Measurements from ENCODE around the gene RLN2. TPM values are rescaled to one million over a fixed set of nuclear protein-coding genes. Genes with fewer than 3 reads are reported as not detected.
A peak's percentile ranks its signal among the peaks of the same experiment; 100 is the strongest.

The RLN2 gene
- total and polyA plus RNA-seq, 8 donors, result 0.26 to 0.69 (median 0.46) TPM; not detected in 3

GRCh38 chr9:5286262-5286661, 18.3 kb downstream of the RLN2 start:
- no peak for DNase-seq
- H3K36me3 ChIP-seq, result no peaks in the 10 kb centered on the region
- H3K27ac ChIP-seq, result no peak overlapping the region
- no peak for ATAC-seq
- FAIRE-seq, result no peak
- no peak overlapping the region for H3K4me3 ChIP-seq
- H3K9me3 ChIP-seq, result no peaks in the 10 kb centered on the region
- TF ChIP-seq, protein P1, sequence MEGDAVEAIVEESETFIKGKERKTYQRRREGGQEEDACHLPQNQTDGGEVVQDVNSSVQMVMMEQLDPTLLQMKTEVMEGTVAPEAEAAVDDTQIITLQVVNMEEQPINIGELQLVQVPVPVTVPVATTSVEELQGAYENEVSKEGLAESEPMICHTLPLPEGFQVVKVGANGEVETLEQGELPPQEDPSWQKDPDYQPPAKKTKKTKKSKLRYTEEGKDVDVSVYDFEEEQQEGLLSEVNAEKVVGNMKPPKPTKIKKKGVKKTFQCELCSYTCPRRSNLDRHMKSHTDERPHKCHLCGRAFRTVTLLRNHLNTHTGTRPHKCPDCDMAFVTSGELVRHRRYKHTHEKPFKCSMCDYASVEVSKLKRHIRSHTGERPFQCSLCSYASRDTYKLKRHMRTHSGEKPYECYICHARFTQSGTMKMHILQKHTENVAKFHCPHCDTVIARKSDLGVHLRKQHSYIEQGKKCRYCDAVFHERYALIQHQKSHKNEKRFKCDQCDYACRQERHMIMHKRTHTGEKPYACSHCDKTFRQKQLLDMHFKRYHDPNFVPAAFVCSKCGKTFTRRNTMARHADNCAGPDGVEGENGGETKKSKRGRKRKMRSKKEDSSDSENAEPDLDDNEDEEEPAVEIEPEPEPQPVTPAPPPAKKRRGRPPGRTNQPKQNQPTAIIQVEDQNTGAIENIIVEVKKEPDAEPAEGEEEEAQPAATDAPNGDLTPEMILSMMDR (IDR thresholded peaks at IDR 0.05), result no peak
- H3K27me3 ChIP-seq, result no peaks in the 10 kb centered on the region
- intact Hi-C loops (cut with DNase I), result no loop called here
- no peaks in the 10 kb centered on the region for H3K4me1 ChIP-seq

DNA sequence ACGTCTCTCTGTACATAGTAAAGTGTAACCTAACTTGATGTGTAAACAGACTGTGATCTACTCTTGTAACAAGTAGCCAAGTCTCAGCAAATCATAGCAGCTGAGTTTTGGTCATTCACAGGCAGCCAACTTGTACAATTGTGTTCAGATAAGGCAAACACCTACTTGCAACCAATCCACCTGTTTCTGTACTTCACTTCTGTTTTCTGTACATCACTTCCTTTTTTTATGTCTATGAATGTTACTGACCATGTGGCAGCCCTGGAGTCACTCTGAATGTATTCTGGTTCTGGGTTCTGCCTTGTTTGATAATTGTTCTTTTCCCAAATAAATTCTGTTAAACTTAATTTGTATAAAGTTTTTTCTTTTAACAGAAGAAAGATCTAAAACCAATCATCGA, 26.0 kb downstream of the RLN2 start:
- no peaks in the 10 kb centered on the region for H3K9me3 ChIP-seq
- intact Hi-C loops (cut with DNase I), result no loop called here
- FAIRE-seq (no peak), DNase-seq (no peak), ATAC-seq (no peak)
- no peak overlapping the region for H3K27ac ChIP-seq
- no peaks in the 10 kb centered on the region for H3K27me3 ChIP-seq
- H3K4me3 ChIP-seq, result no peak overlapping the region
- WGBS, 2 donors, result 42 to 54% methylated on average over 2 of the region's 2 CpGs
- no peaks in the 10 kb centered on the region for H3K36me3 ChIP-seq
- TF ChIP-seq, protein P1 (IDR thresholded peaks at IDR 0.05), result no peak
- no peaks in the 10 kb centered on the region for H3K4me1 ChIP-seq

DNA sequence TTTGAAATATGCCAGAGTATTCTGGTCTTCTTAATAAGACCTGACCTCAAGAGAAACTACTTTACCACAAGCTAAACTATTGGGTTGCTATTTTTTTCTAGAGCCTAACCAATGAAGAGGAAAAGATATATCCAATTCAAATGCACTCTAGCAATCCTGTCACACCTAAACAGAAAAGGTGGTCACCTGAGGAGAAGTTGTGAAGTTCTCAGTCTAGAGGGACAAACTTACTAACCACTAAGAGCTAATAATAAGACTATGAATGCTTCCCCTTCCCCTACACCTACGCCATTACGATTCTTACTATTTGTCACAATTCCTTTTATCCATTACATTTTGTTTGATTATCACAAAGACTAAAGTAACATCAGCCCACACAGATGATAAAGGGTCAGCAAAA, 29.7 kb downstream of the RLN2 start:
- no peaks in the 10 kb centered on the region for H3K9me3 ChIP-seq
- H3K36me3 ChIP-seq, result no peaks in the 10 kb centered on the region
- no peak overlapping the region for H3K27ac ChIP-seq
- FAIRE-seq (no peak), ATAC-seq (no peak), DNase-seq (no peak)
- no peak overlapping the region for H3K4me3 ChIP-seq
- H3K4me1 ChIP-seq, result no peaks in the 10 kb centered on the region
- intact Hi-C loops (cut with DNase I), result no loop called here
- TF ChIP-seq, protein P1 (IDR thresholded peaks at IDR 0.05), result no peak
- no peaks in the 10 kb centered on the region for H3K27me3 ChIP-seq
- 71 to 86% methylated on average over 2 of the region's 2 CpGs for WGBS, 2 donors

DNA sequence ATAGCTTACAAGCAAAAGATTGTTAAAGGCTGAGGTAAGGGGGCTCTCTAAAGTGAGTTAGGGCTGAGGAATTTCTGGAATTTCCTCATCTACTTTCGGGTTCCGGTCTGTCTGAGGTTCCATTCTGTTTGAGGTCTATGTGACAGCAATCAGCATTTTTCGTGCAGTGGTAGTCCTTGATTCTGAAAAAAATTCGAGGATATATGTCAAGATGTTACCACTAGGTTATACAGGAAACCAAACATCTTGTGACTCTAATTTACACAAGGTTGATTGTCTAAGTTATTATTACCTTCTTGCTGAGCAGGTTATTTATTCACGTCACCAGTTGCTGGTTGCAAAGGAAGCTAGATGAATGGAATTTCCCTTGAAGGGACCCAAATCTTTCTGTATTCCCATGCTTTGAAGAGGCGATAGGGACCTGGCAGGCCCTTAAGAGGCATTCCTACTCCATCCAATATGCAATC, 35.2 kb downstream of the RLN2 start:
- intact Hi-C loops (cut with DNase I), result no loop called here
- ATAC-seq, result peak in 2 of 4 donors; percentile 37 to 39
- Histone ChIP-seq H3K27me3 (no peaks in the 10 kb centered on the region), H3K9me3 (no peaks in the 10 kb centered on the region), H3K27ac (no peak overlapping the region), H3K4me1 (no peaks in the 10 kb centered on the region), H3K36me3 (no peaks in the 10 kb centered on the region), H3K4me3 (no peak overlapping the region)
- 39 to 42% methylated on average over 6 of the region's 6 CpGs for WGBS, 2 donors
- no peak for FAIRE-seq
- TF ChIP-seq, protein P1 (IDR thresholded peaks at IDR 0.05), result no peak
- DNase-seq, result no peak

DNA sequence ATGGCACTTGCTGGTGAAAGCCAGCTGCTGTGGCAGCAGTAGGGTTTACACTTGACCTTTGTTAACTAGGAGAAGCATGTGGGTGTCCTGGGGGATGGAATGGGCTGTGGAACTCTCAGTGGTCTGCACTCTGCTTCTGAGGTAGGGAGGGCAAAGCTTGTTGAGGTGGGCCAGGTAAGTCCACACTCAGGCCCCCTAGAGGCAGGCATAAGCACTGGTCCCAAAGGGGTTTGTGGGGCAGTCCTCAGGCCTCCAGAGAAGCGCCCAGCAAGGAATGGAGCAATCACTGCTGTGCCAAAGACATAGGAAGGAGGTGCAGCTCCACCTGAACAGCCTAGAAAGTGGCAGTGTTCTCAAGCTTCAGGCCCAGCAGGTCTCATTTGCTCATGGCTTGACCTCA, 38.6 kb downstream of the RLN2 start:
- Histone ChIP-seq H3K27me3 (no peaks in the 10 kb centered on the region), H3K4me1 (no peaks in the 10 kb centered on the region), H3K36me3 (no peaks in the 10 kb centered on the region), H3K4me3 (no peak overlapping the region), H3K9me3 (no peaks in the 10 kb centered on the region), H3K27ac (no peak overlapping the region)
- FAIRE-seq (no peak), ATAC-seq (no peak), DNase-seq (no peak)
- WGBS, 2 donors, result 76 to 100% methylated on average over 1 of the region's 1 CpG
- TF ChIP-seq, protein P1 (IDR thresholded peaks at IDR 0.05), result no peak
- intact Hi-C loops (cut with DNase I), result no loop called here

Measured in pancreas (tissue), 10 donors.